GM12872 (cell line): ENCODE measurements around the gene CD83.

ENCODE experiments used
- CTCF ChIP-seq: IDR thresholded peaks from 3 replicates; pipeline ENCODE4 v1.5.1; 2011; ENCODE audit warnings: low read depth, mild to moderate bottlenecking, low read length, moderate library complexity; ENCODE audit not compliant: insufficient read depth

The CD83 gene

GRCh38 chr6:14107000-14107399 is 10.6 kb upstream of the CD83 start:
- no peak for TF ChIP-seq CTCF

- TF ChIP-seq CTCF: no peak
Measured at GRCh38 chr6:14107711-14108494, 9.7 kb upstream of the CD83 start.

- no peak for TF ChIP-seq CTCF
Measured at GRCh38 chr6:14108571-14109410, 8.8 kb upstream of the CD83 start.

GRCh38 chr6:14109411-14109826 is 8.2 kb upstream of the CD83 start:
- no peak for TF ChIP-seq CTCF

- TF ChIP-seq CTCF: no peak
Measured at GRCh38 chr6:14110001-14110818, 7.4 kb upstream of the CD83 start.

- TF ChIP-seq CTCF: no peak
Measured at GRCh38 chr6:14113976-14114375, 3.6 kb upstream of the CD83 start.

GRCh38 chr6:14118091-14118439 is 493 bp downstream of the CD83 start:
- no peak for TF ChIP-seq CTCF
